Measurements from ENCODE around the gene DPEP3. TPM values are rescaled to one million over a fixed set of nuclear protein-coding genes. Genes with fewer than 3 reads are reported as not detected.

The DPEP3 gene
- total RNA-seq, 1 donor from 2014 or later: not detected

GRCh38 chr16:67951485-67951884 is 28.8 kb downstream of the DPEP3 start:
- DNase-seq (ENCODE audit: low read depth) (no peak), FAIRE-seq (no peak)
- Histone ChIP-seq H3K36me3 (ENCODE audit: control insufficient read depth, insufficient read depth, low read length) (peaks cover 61% of the 10 kb centered on the region), H3K27me3 (ENCODE audit: control insufficient read depth, insufficient read depth, low read length) (no peaks in the 10 kb centered on the region), H3K4me3 (ENCODE audit: low read depth, low read length) (no peak overlapping the region)
- TF ChIP-seq, protein P1, sequence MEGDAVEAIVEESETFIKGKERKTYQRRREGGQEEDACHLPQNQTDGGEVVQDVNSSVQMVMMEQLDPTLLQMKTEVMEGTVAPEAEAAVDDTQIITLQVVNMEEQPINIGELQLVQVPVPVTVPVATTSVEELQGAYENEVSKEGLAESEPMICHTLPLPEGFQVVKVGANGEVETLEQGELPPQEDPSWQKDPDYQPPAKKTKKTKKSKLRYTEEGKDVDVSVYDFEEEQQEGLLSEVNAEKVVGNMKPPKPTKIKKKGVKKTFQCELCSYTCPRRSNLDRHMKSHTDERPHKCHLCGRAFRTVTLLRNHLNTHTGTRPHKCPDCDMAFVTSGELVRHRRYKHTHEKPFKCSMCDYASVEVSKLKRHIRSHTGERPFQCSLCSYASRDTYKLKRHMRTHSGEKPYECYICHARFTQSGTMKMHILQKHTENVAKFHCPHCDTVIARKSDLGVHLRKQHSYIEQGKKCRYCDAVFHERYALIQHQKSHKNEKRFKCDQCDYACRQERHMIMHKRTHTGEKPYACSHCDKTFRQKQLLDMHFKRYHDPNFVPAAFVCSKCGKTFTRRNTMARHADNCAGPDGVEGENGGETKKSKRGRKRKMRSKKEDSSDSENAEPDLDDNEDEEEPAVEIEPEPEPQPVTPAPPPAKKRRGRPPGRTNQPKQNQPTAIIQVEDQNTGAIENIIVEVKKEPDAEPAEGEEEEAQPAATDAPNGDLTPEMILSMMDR (IDR thresholded peaks at IDR 0.05; ENCODE audit: insufficient read depth, low read length, severe bottlenecking): no peak

DNA sequence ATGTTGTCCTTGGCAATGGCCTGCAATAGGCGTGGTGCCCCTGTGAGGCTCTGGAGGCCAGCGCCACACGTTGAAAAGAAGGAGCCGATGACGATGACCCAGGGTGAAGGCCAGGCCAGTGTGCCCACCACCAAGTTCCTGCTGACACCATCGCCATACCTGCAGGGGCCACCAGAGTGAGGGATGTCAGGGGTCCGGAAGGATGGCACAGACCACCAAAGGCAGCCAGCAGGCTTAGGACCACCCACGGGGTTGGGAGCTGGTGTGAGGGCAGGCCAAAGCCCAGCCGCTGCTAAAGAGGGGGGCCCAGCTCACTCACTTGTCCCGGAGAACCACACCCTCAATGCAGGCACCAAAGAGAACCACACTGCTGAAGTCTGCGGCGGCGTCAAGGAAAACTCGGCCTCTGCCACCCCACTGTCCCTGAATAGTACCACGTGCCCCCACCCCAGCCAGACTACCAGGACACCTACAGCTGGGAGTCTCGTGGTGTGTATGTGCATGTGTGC is 29.9 kb downstream of the DPEP3 start:
- TF ChIP-seq, protein P1 (IDR thresholded peaks at IDR 0.05; ENCODE audit: insufficient read depth, low read length, severe bottlenecking): no peak
- Histone ChIP-seq H3K4me3 (ENCODE audit: low read depth, low read length) (no peak overlapping the region), H3K27me3 (ENCODE audit: control insufficient read depth, insufficient read depth, low read length) (no peaks in the 10 kb centered on the region), H3K36me3 (ENCODE audit: control insufficient read depth, insufficient read depth, low read length) (peaks cover 68% of the 10 kb centered on the region)
- no peak for DNase-seq (ENCODE audit: low read depth)
- no peak for FAIRE-seq

DNA sequence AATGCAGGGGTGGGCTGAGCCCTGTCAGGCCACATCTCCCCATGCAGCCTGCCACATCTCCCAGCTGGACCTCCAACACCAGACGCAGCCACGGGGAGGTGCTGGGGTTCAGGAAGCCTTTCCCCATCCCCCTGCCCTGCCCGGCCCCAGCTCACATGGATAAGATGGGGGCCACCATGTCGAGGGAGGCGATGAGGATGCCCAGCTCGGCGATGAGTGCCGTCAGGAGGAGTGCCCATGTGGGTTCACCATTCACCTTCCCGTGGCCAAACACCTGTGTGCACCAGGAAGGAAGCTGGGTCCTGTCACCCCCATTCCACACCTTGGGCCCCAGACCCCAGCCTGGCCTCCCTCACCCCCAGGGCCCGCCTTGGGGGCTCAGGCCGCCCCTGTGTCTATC is 30.7 kb downstream of the DPEP3 start:
- Histone ChIP-seq H3K27me3 (ENCODE audit: control insufficient read depth, insufficient read depth, low read length) (no peaks in the 10 kb centered on the region), H3K36me3 (ENCODE audit: control insufficient read depth, insufficient read depth, low read length) (peaks cover 65% of the 10 kb centered on the region), H3K4me3 (ENCODE audit: low read depth, low read length) (no peak overlapping the region)
- DNase-seq (ENCODE audit: low read depth) (no peak), FAIRE-seq (no peak)
- TF ChIP-seq, protein P1 (IDR thresholded peaks at IDR 0.05; ENCODE audit: insufficient read depth, low read length, severe bottlenecking): no peak

- DNase-seq (ENCODE audit: low read depth) (no peak), FAIRE-seq (no peak)
- Histone ChIP-seq H3K4me3 (ENCODE audit: low read depth, low read length) (no peak overlapping the region), H3K27me3 (ENCODE audit: control insufficient read depth, insufficient read depth, low read length) (no peaks in the 10 kb centered on the region), H3K36me3 (ENCODE audit: control insufficient read depth, insufficient read depth, low read length) (peaks cover 61% of the 10 kb centered on the region)
- TF ChIP-seq, protein P1 (IDR thresholded peaks at IDR 0.05; ENCODE audit: insufficient read depth, low read length, severe bottlenecking): no peak
These were observed 32.3 kb downstream of the DPEP3 start for GRCh38 chr16:67948015-67948414.

DNA sequence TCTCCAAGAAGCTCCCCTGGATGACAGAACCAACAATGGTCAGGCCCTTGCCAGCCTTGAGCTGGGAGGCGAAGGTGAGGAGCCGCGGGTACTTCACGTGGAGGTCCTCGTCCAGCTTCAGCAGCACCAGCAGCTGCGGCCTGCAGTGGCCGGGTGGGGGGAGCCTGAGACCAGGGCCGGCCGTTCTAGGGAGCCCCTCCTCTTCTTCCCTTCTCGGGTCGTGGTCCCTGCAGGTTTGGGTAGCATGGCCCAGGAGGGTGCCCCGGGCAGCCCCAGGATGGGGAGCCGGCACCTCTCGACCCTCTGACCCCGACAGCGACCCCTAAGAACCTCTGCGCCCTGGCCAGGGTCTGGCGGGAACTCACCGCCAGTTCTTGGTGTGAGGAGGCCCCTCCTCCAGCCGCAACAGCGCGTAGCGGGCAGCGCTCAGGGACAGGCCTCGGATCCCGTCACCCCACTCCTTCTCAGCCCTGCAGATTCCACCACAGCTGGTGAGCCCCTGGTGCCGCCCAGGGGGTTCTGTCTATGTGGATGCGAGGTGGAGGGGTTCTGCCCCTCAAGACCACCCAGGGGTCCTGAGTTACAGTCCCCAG is 33.2 kb downstream of the DPEP3 start:
- FAIRE-seq: no peak
- TF ChIP-seq, protein P1 (IDR thresholded peaks at IDR 0.05; ENCODE audit: insufficient read depth, low read length, severe bottlenecking): no peak
- Histone ChIP-seq H3K4me3 (ENCODE audit: low read depth, low read length) (no peak overlapping the region), H3K36me3 (ENCODE audit: control insufficient read depth, insufficient read depth, low read length) (peaks cover 62% of the 10 kb centered on the region), H3K27me3 (ENCODE audit: control insufficient read depth, insufficient read depth, low read length) (no peaks in the 10 kb centered on the region)
- DNase-seq (ENCODE audit: low read depth): no peak

- Histone ChIP-seq H3K4me3 (ENCODE audit: low read depth, low read length) (no peak overlapping the region), H3K27me3 (ENCODE audit: control insufficient read depth, insufficient read depth, low read length) (no peaks in the 10 kb centered on the region), H3K36me3 (ENCODE audit: control insufficient read depth, insufficient read depth, low read length) (peaks cover 61% of the 10 kb centered on the region)
- DNase-seq (ENCODE audit: low read depth) (no peak), FAIRE-seq (no peak)
- TF ChIP-seq, protein P1 (IDR thresholded peaks at IDR 0.05; ENCODE audit: insufficient read depth, low read length, severe bottlenecking): no peak
These were observed 34.1 kb downstream of the DPEP3 start for GRCh38 chr16:67946128-67946569.
